ENCODE measurements around the gene PIK3C3.

Gene PIK3C3

DNA sequence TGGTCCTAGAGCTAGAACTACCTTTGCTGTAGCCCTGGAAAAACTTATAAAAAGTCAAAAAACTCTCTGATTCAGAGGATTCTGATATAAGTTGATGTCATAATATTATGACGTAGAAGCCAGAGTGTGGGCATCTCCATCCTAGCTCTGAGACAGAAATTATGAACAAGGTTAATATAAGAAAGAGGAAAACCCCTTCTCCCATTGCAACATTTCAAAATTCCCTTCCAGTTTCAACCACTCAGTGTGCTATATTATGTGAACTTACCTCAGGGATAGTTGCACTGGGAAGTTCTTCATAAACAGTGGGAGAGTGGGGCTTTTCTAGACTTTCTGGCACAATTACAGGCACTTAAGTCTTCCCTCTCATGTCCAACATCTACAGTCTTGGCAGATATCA lies 171.6 kb downstream of the PIK3C3 start:
- H3K4me3 Mint-ChIP-seq = no peak overlapping the region
- ATAC-seq (replicated peaks) (no peak), DNase-seq (no peak)
- peaks cover 6 to 14% of the 10 kb centered on the region in 2 donors for H3K27me3 Mint-ChIP-seq
- H3K36me3 Mint-ChIP-seq = no peaks in the 10 kb centered on the region
- no peaks in the 10 kb centered on the region for H3K4me1 Mint-ChIP-seq
- no peak overlapping the region for H3K27ac Mint-ChIP-seq
- H3K9me3 Mint-ChIP-seq = peaks cover 0 to 2% of the 10 kb centered on the region in 2 donors

DNA sequence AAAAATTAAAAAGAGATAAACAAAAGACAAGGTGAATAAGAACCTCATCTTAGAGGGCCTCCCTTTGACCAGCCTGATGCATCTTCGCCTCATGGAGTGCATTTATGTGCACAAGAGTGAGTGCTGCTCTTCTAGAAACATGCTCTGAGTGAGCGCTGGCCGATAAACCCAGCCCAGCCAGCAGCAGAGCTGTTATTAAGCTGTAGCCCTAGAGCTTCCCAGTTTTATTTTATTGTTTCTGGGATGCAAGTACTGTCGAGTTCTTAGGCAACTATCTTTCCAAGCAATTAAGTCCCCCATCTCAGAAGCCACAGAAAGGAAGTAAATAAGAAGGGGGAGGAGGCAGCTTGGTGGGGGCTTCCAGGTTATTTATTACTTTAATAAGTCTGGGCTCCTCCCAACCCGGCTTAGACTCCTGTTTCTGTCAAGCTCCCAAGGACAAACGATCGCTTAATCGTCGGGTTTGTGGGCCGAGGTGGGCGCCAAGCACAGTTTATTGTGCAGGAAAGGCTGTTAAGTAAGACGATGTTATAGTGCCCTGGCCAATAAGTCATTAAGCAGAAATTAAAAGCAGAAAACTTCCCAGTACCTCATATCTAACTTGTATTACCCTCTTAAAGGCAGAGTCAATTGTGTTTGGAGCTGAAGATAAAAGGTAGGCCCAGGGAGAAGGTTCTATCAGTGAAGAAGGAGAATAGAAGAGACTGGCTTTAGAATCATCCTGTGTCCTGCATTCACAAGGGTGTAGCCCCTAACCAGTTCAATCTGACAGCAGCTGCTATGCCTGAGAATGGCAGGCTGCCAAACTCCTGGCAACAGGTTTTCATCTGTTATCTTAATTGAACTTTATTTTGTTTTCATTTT lies 176.3 kb downstream of the PIK3C3 start:
- peaks cover 0 to 4% of the 10 kb centered on the region in 2 donors for H3K27me3 Mint-ChIP-seq
- no peak overlapping the region for H3K27ac Mint-ChIP-seq
- no peaks in the 10 kb centered on the region for H3K4me1 Mint-ChIP-seq
- no peaks in the 10 kb centered on the region for H3K36me3 Mint-ChIP-seq
- DNase-seq (no peak), ATAC-seq (replicated peaks) (no peak)
- peaks cover 0 to 4% of the 10 kb centered on the region in 2 donors for H3K9me3 Mint-ChIP-seq
- no peak overlapping the region for H3K4me3 Mint-ChIP-seq

DNA sequence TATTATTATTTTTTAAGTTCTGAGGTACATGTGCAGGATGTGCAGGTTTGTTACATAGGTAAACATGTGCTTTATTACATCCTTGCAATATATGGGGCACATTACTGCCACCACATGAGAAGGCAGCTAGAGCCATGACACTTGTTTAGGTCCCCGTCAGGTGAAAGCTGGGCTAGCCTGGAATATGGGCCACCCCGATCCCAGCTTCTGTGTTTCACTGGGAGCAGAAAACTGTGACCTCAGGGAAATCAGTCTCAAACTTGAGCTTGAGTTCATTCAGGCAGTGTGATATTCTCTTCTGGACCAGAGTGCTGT lies 176.9 kb downstream of the PIK3C3 start:
- ATAC-seq (replicated peaks) = no peak
- H3K27me3 Mint-ChIP-seq = peaks cover 0 to 4% of the 10 kb centered on the region in 2 donors
- H3K4me3 Mint-ChIP-seq = no peak overlapping the region
- H3K36me3 Mint-ChIP-seq = no peaks in the 10 kb centered on the region
- peaks cover 0 to 4% of the 10 kb centered on the region in 2 donors for H3K9me3 Mint-ChIP-seq
- DNase-seq = no peak
- no peak overlapping the region for H3K27ac Mint-ChIP-seq
- no peaks in the 10 kb centered on the region for H3K4me1 Mint-ChIP-seq
